Epithelial cell of esophagus (primary cell): ENCODE data around the gene COMP.

Source experiments
- DNase-seq: peaks from one replicate; pipeline ENCODE4 v3.0.0; 2010; ENCODE audit warnings: low read depth
- H3K4me3 ChIP-seq: 2 replicates; pipeline ENCODE4 v1.5.1; 2011; ENCODE audit warnings: mild to moderate bottlenecking, low read length, control low read depth
- CTCF ChIP-seq: IDR thresholded peaks from 2 replicates; pipeline ENCODE4 v1.5.1; 2011; ENCODE audit warnings: low read depth, mild to moderate bottlenecking, low read length, control low read depth, inconsistent platforms; ENCODE audit not compliant: insufficient read depth; ENCODE audit errors: missing control alignments

COMP gene

GRCh38 chr19:18790566-18791314, at the start of gene COMP:
Gene COMP, minus strand, starts transcription at chr19:18791305. Its CDS starts 36 bp downstream, at chr19:18791269.
- no peak for DNase-seq
- H3K4me3 ChIP-seq = no peak within 1 kb of the TSS
- TF ChIP-seq CTCF = no peak

- no peak for DNase-seq
- TF ChIP-seq CTCF = no peak
- no peak overlapping the region for H3K4me3 ChIP-seq
Observed at GRCh38 chr19:18840288-18841267, 49.5 kb upstream of the COMP start.

GRCh38 chr19:18839465-18840287, 48.6 kb upstream of the COMP start:
- H3K4me3 ChIP-seq = no peak overlapping the region
- DNase-seq = no peak
- no peak for TF ChIP-seq CTCF

GRCh38 chr19:18834644-18834984, 43.5 kb upstream of the COMP start:
- DNase-seq = no peak
- TF ChIP-seq CTCF = no peak
- peak overlapping the region; percentile 94 for H3K4me3 ChIP-seq

GRCh38 chr19:18833849-18834643, 42.9 kb upstream of the COMP start:
- DNase-seq = peak; percentile 39
- no peak for TF ChIP-seq CTCF
- H3K4me3 ChIP-seq = peak overlapping the region; percentile 94

GRCh38 chr19:18833141-18833476, 42.0 kb upstream of the COMP start:
- TF ChIP-seq CTCF = no peak
- peak; percentile 13 for DNase-seq
- H3K4me3 ChIP-seq = peak overlapping the region; percentile 94
